Liver (tissue), 9 donors: ENCODE data around the gene MKKS. TPM values are rescaled to one million over a fixed set of nuclear protein-coding genes. Genes with fewer than 3 reads are reported as not detected.

Experiments
- DNase-seq: peaks from one replicate; pipeline ENCODE4 v3.0.0-alpha.2; 2017; ENCODE audit warnings: low spot score
- H3K27ac ChIP-seq, 2 donors: one replicate each; pipeline ENCODE4 v1.7.0; 2013; ENCODE audit warnings: inconsistent platforms in 2 of 2, low read length in 2 of 2, control low read depth in 1 of 2, low read depth in 1 of 2, mild to moderate bottlenecking in 1 of 2
- H3K27me3 ChIP-seq, 4 donors: one replicate each; pipeline versions ENCODE4 v1.6.1 to v1.7.0; 2013; ENCODE audit warnings: low read length in 3 of 4, inconsistent platforms in 1 of 4, mild to moderate bottlenecking in 1 of 4, moderate library complexity in 1 of 4; ENCODE audit not compliant: control insufficient read depth in 4 of 4, insufficient read depth in 4 of 4
- H3K36me3 ChIP-seq, 4 donors: one replicate each; pipeline versions ENCODE4 v1.6.1 to v1.7.0; 2013; ENCODE audit warnings: low read length in 3 of 4, mild to moderate bottlenecking in 3 of 4, low read depth in 1 of 4, moderate library complexity in 1 of 4; ENCODE audit not compliant: control insufficient read depth in 4 of 4, insufficient read depth in 3 of 4
- H3K4me1 ChIP-seq, 4 donors: one replicate each; pipeline versions ENCODE4 v1.6.1 to v1.7.0; 2013; ENCODE audit warnings: low read length in 3 of 4, mild to moderate bottlenecking in 3 of 4, moderate library complexity in 1 of 4; ENCODE audit not compliant: control insufficient read depth in 4 of 4, insufficient read depth in 4 of 4
- H3K4me3 ChIP-seq, 3 donors: one replicate each; pipeline versions ENCODE4 v1.6.1 to v1.7.0; 2013; ENCODE audit warnings: low read length in 3 of 3, control low read depth in 1 of 3, low read depth in 1 of 3, mild to moderate bottlenecking in 1 of 3
- H3K9ac ChIP-seq, 2 donors: one replicate each; pipeline ENCODE4 v1.7.0; 2013; ENCODE audit warnings: low read length in 2 of 2, mild to moderate bottlenecking in 2 of 2, moderate library complexity in 2 of 2, control low read depth in 1 of 2, low read depth in 1 of 2
- H3K9me3 ChIP-seq, 4 donors: one replicate each; pipeline versions ENCODE4 v1.6.1 to v1.7.0; 2013; ENCODE audit warnings: low read length in 3 of 4; ENCODE audit not compliant: control insufficient read depth in 4 of 4
- ATF3 ChIP-seq: IDR thresholded peaks from 2 replicates; pipeline ENCODE4 v1.6.1; 2016; ENCODE audit warnings: antibody characterized with exemption
- CTCF ChIP-seq: fragments of 150-350 bp; IDR thresholded peaks from 2 replicates; pipeline ENCODE4 v1.5.1; 2017; ENCODE audit warnings: improper control_type of control experiment, low read depth, low read length; ENCODE audit not compliant: missing input control
- FOXA1 ChIP-seq: IDR thresholded peaks from 2 replicates; pipeline ENCODE4 v1.6.1; 2016; ENCODE audit warnings: antibody characterized with exemption
- FOXA2 ChIP-seq: IDR thresholded peaks from 2 replicates; pipeline ENCODE4 v1.6.1; 2016; ENCODE audit warnings: antibody characterized with exemption
- HNF4A ChIP-seq, 2 donors: conservative IDR thresholded peaks; 2 replicates each; pipeline ENCODE4 v1.6.1; 2016; ENCODE audit warnings: antibody characterized with exemption in 2 of 2, mild to moderate bottlenecking in 2 of 2
- HNF4G ChIP-seq: IDR thresholded peaks from 2 replicates; pipeline ENCODE4 v1.6.1; 2016; ENCODE audit warnings: antibody characterized with exemption
- JUND ChIP-seq, 2 donors: IDR thresholded peaks; 2 replicates each; pipeline ENCODE4 v1.6.1; 2016; ENCODE audit warnings: antibody characterized with exemption in 2 of 2
- MAX ChIP-seq: IDR thresholded peaks from 2 replicates; pipeline ENCODE4 v1.6.1; 2016; ENCODE audit warnings: antibody characterized with exemption
- NR2F2 ChIP-seq: IDR thresholded peaks from 2 replicates; pipeline ENCODE4 v1.6.1; 2016; ENCODE audit warnings: antibody characterized with exemption
- RAD21 ChIP-seq, 2 donors: IDR thresholded peaks; 2 replicates each; pipeline ENCODE4 v1.6.1; 2016; ENCODE audit warnings: antibody characterized with exemption in 2 of 2, mild to moderate bottlenecking in 2 of 2
- REST ChIP-seq: IDR thresholded peaks from 2 replicates; pipeline ENCODE4 v1.6.1; 2016; ENCODE audit warnings: antibody characterized with exemption, mild to moderate bottlenecking
- RXRA ChIP-seq, 2 donors: IDR thresholded peaks; 2 replicates each; pipeline ENCODE4 v1.6.1; 2017 to 2018; ENCODE audit warnings: antibody characterized with exemption in 2 of 2, mild to moderate bottlenecking in 1 of 2
- SP1 ChIP-seq: IDR thresholded peaks from 2 replicates; pipeline ENCODE4 v1.6.1; 2018; ENCODE audit warnings: antibody characterized with exemption, mild to moderate bottlenecking
- TAF1 ChIP-seq: conservative IDR thresholded peaks from 2 replicates; pipeline ENCODE4 v1.6.1; 2016; ENCODE audit warnings: antibody characterized with exemption, mild to moderate bottlenecking
- ZBTB33 ChIP-seq: IDR thresholded peaks from 2 replicates; pipeline ENCODE4 v1.6.1; 2016; ENCODE audit warnings: antibody characterized with exemption
- WGBS: extraction: QIAGEN DNeasy Blood & Tissue Kit; methylation state at CpG from one replicate; pipeline ENCODE4 v1.1.7; 2013; 5-methylcytosine and 5-hydroxymethylcytosine counted together
- polyA plus RNA-seq, 2 donors: library from polyadenylated mRNA; stranded (reverse) in 1 of 2; unstranded in 1 of 2; fragments of 200-250 nt in 1 of 2; fragments of >200 nt in 1 of 2; fragmentation: Nextera tagmentation in 1 of 2; extraction: Ambion mirVana in 1 of 2; gene quantifications; one replicate each; pipeline versions ENCODE4 v1.2.1 to v1.2.3, GENCODE V29; 2013 to 2015
- total RNA-seq, 2 donors: library from RNA; depleted of rRNA; stranded (reverse); fragments of >200 nt; gene quantifications; one replicate each; pipeline ENCODE4 v1.2.3, GENCODE V29; 2014
- donor health status: healthy.
- donor health status: healthy.
- donor health status: healthy.
- donor health status: healthy.
- donor health status: healthy.

MKKS gene
- total and polyA plus RNA-seq, 4 donors = 8.3 to 19.1 (median 14.7) TPM

GRCh38 chr20:10466855-10467254 is 32.8 kb upstream of the MKKS start:
- Histone ChIP-seq H3K4me3 (no peak overlapping the region), H3K9ac (no peak overlapping the region), H3K4me1 (peaks cover 0 to 5% (median 1%) of the 10 kb centered on the region in 4 donors), H3K36me3 (no peaks in the 10 kb centered on the region), H3K9me3 (peaks cover 0 to 7% (median 3%) of the 10 kb centered on the region in 4 donors), H3K27ac (no peak overlapping the region), H3K27me3 (no peaks in the 10 kb centered on the region)
- no peak for TF ChIP-seq TAF1
- TF ChIP-seq NR2F2 = no peak
- TF ChIP-seq HNF4G = no peak
- TF ChIP-seq CTCF = no peak
- TF ChIP-seq MAX = no peak
- no peak for TF ChIP-seq FOXA1
- no peak for TF ChIP-seq RAD21 (IDR thresholded peaks at IDR 0.05)
- no peak for TF ChIP-seq SP1
- TF ChIP-seq REST = no peak
- TF ChIP-seq FOXA2 = no peak
- DNase-seq = no peak
- WGBS = 79% methylated on average over 3 of the region's 3 CpGs

- DNase-seq = no peak
These were observed 32.3 kb upstream of the MKKS start for GRCh38 chr20:10466325-10466724.

GRCh38 chr20:10465135-10465534 is 31.1 kb upstream of the MKKS start:
- 74% methylated on average over 3 of the region's 3 CpGs for WGBS
- DNase-seq = no peak
- no peaks in the 10 kb centered on the region for H3K36me3 ChIP-seq
- no peak overlapping the region for H3K27ac ChIP-seq
- peaks cover 0 to 5% (median 1%) of the 10 kb centered on the region in 4 donors for H3K4me1 ChIP-seq
- H3K4me3 ChIP-seq = no peak overlapping the region
- H3K9ac ChIP-seq = no peak overlapping the region
- H3K27me3 ChIP-seq = no peaks in the 10 kb centered on the region
- H3K9me3 ChIP-seq = peaks cover 0 to 7% (median 1%) of the 10 kb centered on the region in 4 donors
- TF ChIP-seq SP1 (no peak), ZBTB33 (no peak), HNF4G (no peak), ATF3 (no peak), HNF4A (conservative IDR thresholded peaks at IDR 0.05) (no peak), TAF1 (no peak), JUND (IDR thresholded peaks at IDR 0.05) (no peak), REST (no peak)

More at GRCh38 chr20:10466325-10466724, 32.3 kb upstream of the MKKS start:
- H3K27ac ChIP-seq = no peak overlapping the region
- H3K4me3 ChIP-seq = no peak overlapping the region
- H3K9ac ChIP-seq = no peak overlapping the region
- H3K4me1 ChIP-seq = peaks cover 0 to 5% (median 1%) of the 10 kb centered on the region in 4 donors
- TF ChIP-seq TAF1 = no peak
- TF ChIP-seq RXRA (IDR thresholded peaks at IDR 0.05) = no peak
- peak in 1 of 2 donors; percentile 6 for TF ChIP-seq RAD21 (IDR thresholded peaks at IDR 0.05)
- TF ChIP-seq NR2F2 = peak; percentile 14
- peak; percentile 11 for TF ChIP-seq SP1
- no peaks in the 10 kb centered on the region for H3K27me3 ChIP-seq
- WGBS = 72% methylated on average over 4 of the region's 4 CpGs
- no peaks in the 10 kb centered on the region for H3K36me3 ChIP-seq
- H3K9me3 ChIP-seq = peaks cover 0 to 7% (median 1%) of the 10 kb centered on the region in 4 donors
